Right lobe of liver (tissue), 6 donors: Measurements from ENCODE around the gene ACOT7. TPM values are rescaled to one million over a fixed set of nuclear protein-coding genes. Genes with fewer than 3 reads are reported as not detected.
A peak's percentile ranks its signal among the peaks of the same experiment; 100 is the strongest.

ENCODE experiments used
- ATAC-seq, 4 donors: fragments of 200-7000 bp; cut with Tn5 transposase; one replicate each; pipeline ENCODE4 v1.9.1; 2020; ENCODE audit warnings: mild to moderate bottlenecking in 4 of 4, moderate library complexity in 4 of 4
- DNase-seq, 3 donors: peaks; one replicate each; pipeline ENCODE4 v3.0.0-alpha.2; 2020
- H3K27ac ChIP-seq, 3 donors: fragments of 200-600 bp; one replicate each; pipeline ENCODE4 v1.8.0; 2022
- H3K27me3 ChIP-seq, 2 donors: fragments of 200-600 bp; one replicate each; pipeline ENCODE4 v1.8.0; 2022
- H3K36me3 ChIP-seq, 4 donors: fragments of 200-600 bp; sonication (generic) in 1 of 4; one replicate each; pipeline versions ENCODE4 v1.5.1 to v1.8.0; 2017 to 2022; ENCODE audit warnings: control low read depth in 1 of 4
- H3K4me1 ChIP-seq, 4 donors: fragments of 200-600 bp; sonication (generic) in 1 of 4; one replicate each; pipeline versions ENCODE4 v1.5.1 to v1.8.0; 2017 to 2022; ENCODE audit warnings: control low read depth in 1 of 4
- H3K4me3 ChIP-seq, 3 donors: fragments of 200-600 bp; one replicate each; pipeline ENCODE4 v1.8.0; 2022
- H3K9me3 ChIP-seq, 4 donors: fragments of 200-600 bp; sonication (generic) in 1 of 4; one replicate each; pipeline versions ENCODE4 v1.5.1 to v1.8.0; 2017 to 2022; ENCODE audit warnings: control low read depth in 1 of 4
- CTCF ChIP-seq, 4 donors: fragments of 200-600 bp in 3 of 4; fragments of 450-650 bp in 1 of 4; IDR thresholded peaks; one replicate each; pipeline versions ENCODE4 v1.5.1 to v1.8.0; 2016 to 2022; ENCODE audit warnings: antibody characterized with exemption in 4 of 4, mild to moderate bottlenecking in 2 of 4
- POLR2A ChIP-seq: fragments of 450-650 bp; IDR thresholded peaks from one replicate; pipeline ENCODE4 v1.6.1; 2017; ENCODE audit warnings: antibody characterized with exemption, mild to moderate bottlenecking
- WGBS: methylation state at CpG from one replicate; pipeline ENCODE4 v1.1.6; 2018; ENCODE audit warnings: low coverage, low lambda C conversion rate; ENCODE audit not compliant: insufficient coverage; ENCODE audit errors: missing lambda C conversion rate; 5-methylcytosine and 5-hydroxymethylcytosine counted together
- intact Hi-C, 2 donors: fragments of 100-400 bp; cut with DNase I; formaldehyde crosslinking; loops; one replicate each; pipeline versions ENCODE4 v1.11.2 to v1.14.1; 2022
- total RNA-seq, 6 experiments: library from RNA; depleted of rRNA in 2 of 6; stranded (reverse); fragments of >200 nt in 2 of 6; fragmentation: NEBNext Ultra II Directional in 3 of 6; extraction: Animal tissue kit (Norgen Biotek cat#: 25700) in 3 of 6; gene quantifications; one replicate each; pipeline versions ENCODE4 v1.1.0 to v1.2.4, GENCODE V29; 2016 to 2023
- donor health status: DM: no; HTN: yes; CAD: no.
- donor health status: DM: no; HTN: no; CAD: no.
- donor health status: DM: no; HTN: no; CAD: no.
- donor health status: DM: no; HTN: yes; CAD: no.
- donor health status: DM: no; HTN: yes; CAD: no.

Gene ACOT7
- total RNA-seq, 6 experiments from 2014 or later = 10.8 to 19.7 (median 14.1) TPM

- H3K4me1 ChIP-seq = peaks cover 0 to 69% (median 28%) of the 10 kb centered on the region in 4 donors
- no peak for ATAC-seq
- 80% methylated on average over 1 of the region's 10 CpGs for WGBS
Measured at GRCh38 chr1:6358144-6358624, 35.4 kb downstream of the ACOT7 start.

GRCh38 chr1:6357243-6357936, 36.2 kb downstream of the ACOT7 start:
- no peaks in the 10 kb centered on the region for H3K27me3 ChIP-seq
- H3K36me3 ChIP-seq = no peaks in the 10 kb centered on the region
- peak overlapping the region in 1 of 3 donors; percentile 29 for H3K27ac ChIP-seq
- peak in 1 of 4 donors; percentile 11 for TF ChIP-seq CTCF (IDR thresholded peaks at IDR 0.05)
- no peak for TF ChIP-seq POLR2A
- ATAC-seq (no peak), DNase-seq (no peak)
- intact Hi-C loops = no loop called here
- H3K4me3 ChIP-seq = no peak overlapping the region
- H3K9me3 ChIP-seq = no peaks in the 10 kb centered on the region
- whole genome bisulfite sequencing = 71% methylated on average over 4 of the region's 11 CpGs
- peaks cover 0 to 76% (median 31%) of the 10 kb centered on the region in 4 donors for H3K4me1 ChIP-seq

More at GRCh38 chr1:6358144-6358624, 35.4 kb downstream of the ACOT7 start:
- Histone ChIP-seq H3K4me3 (no peak overlapping the region), H3K9me3 (no peaks in the 10 kb centered on the region), H3K36me3 (no peaks in the 10 kb centered on the region), H3K27me3 (no peaks in the 10 kb centered on the region), H3K27ac (peak overlapping the region; percentile 66 to 88 (median 80))
- no peak for TF ChIP-seq POLR2A
- no peak for DNase-seq
- intact Hi-C loops = no loop called here

- 97% methylated on average over 6 of the region's 11 CpGs for WGBS
- no peak for ATAC-seq
- DNase-seq = no peak
- no peaks in the 10 kb centered on the region for H3K36me3 ChIP-seq
- TF ChIP-seq POLR2A = no peak
- no peak for TF ChIP-seq CTCF (IDR thresholded peaks at IDR 0.05)
- intact Hi-C loops = no loop called here
- no peaks in the 10 kb centered on the region for H3K27me3 ChIP-seq
- no peaks in the 10 kb centered on the region for H3K9me3 ChIP-seq
- peaks cover 0 to 88% (median 38%) of the 10 kb centered on the region in 4 donors for H3K4me1 ChIP-seq
- no peak overlapping the region for H3K4me3 ChIP-seq
- no peak overlapping the region for H3K27ac ChIP-seq
Measured at GRCh38 chr1:6355621-6356020, 37.9 kb downstream of the ACOT7 start.

- Histone ChIP-seq H3K27me3 (no peaks in the 10 kb centered on the region), H3K27ac (no peak overlapping the region), H3K9me3 (no peaks in the 10 kb centered on the region), H3K4me1 (peaks cover 0 to 85% (median 37%) of the 10 kb centered on the region in 4 donors), H3K4me3 (no peak overlapping the region), H3K36me3 (no peaks in the 10 kb centered on the region)
- DNase-seq (no peak), ATAC-seq (no peak)
- TF ChIP-seq CTCF (IDR thresholded peaks at IDR 0.05) = no peak
- TF ChIP-seq POLR2A = no peak
- 94% methylated on average over 9 of the region's 12 CpGs for WGBS
- intact Hi-C loops = no loop called here
Measured at GRCh38 chr1:6354659-6355317, 38.8 kb downstream of the ACOT7 start.
